ENCODE results near the gene PAK1. TPM values are rescaled to one million over a fixed set of nuclear protein-coding genes. Genes with fewer than 3 reads are reported as not detected.
A peak's percentile ranks its signal among the peaks of the same experiment; 100 is the strongest.

PAK1 gene
- total RNA-seq, 1 donor from 2014 or later, result 33.1 TPM

- H3K4me3 Mint-ChIP-seq, result peak overlapping the region; percentile 29
- no peak overlapping the region for H3K27ac Mint-ChIP-seq
- no peak for DNase-seq (ENCODE audit: low spot score)
- H3K36me3 Mint-ChIP-seq (ENCODE audit: low read depth), result no peaks in the 10 kb centered on the region
- intact Hi-C loops (cut with micrococcal nuclease), result loop anchor here (2.0 to 10.0 kb wide), 3 partner anchors 61 to 425 kb away; no protein-coding TSS in a partner anchor
- no peaks in the 10 kb centered on the region for H3K9me3 Mint-ChIP-seq
- peaks cover 38% of the 10 kb centered on the region for H3K27me3 Mint-ChIP-seq (ENCODE audit: insufficient read depth)
- H3K4me1 Mint-ChIP-seq (ENCODE audit: low read depth), result peaks cover 27% of the 10 kb centered on the region
These were observed 2.2 kb downstream of the PAK1 start for GRCh38 chr11:77471558-77472193.

GRCh38 chr11:77470971-77471370, 2.9 kb downstream of the PAK1 start:
- DNase-seq (ENCODE audit: low spot score), result no peak
- Mint-ChIP-seq H3K4me3 (peak overlapping the region; percentile 20), H3K27ac (no peak overlapping the region), H3K36me3 (ENCODE audit: low read depth) (no peaks in the 10 kb centered on the region), H3K4me1 (ENCODE audit: low read depth) (peaks cover 27% of the 10 kb centered on the region), H3K27me3 (ENCODE audit: insufficient read depth) (peaks cover 32% of the 10 kb centered on the region), H3K9me3 (no peaks in the 10 kb centered on the region)
- intact Hi-C loops (cut with micrococcal nuclease), result loop anchor here (2.0 to 10.0 kb wide), 2 partner anchors 60 to 124 kb away; no protein-coding TSS in a partner anchor

GRCh38 chr11:77470504-77470903, 3.4 kb downstream of the PAK1 start:
- H3K27ac Mint-ChIP-seq, result no peak overlapping the region
- peaks cover 27% of the 10 kb centered on the region for H3K4me1 Mint-ChIP-seq (ENCODE audit: low read depth)
- H3K36me3 Mint-ChIP-seq (ENCODE audit: low read depth), result no peaks in the 10 kb centered on the region
- H3K4me3 Mint-ChIP-seq, result no peak overlapping the region
- intact Hi-C loops (cut with micrococcal nuclease), result loop anchor here (2.0 to 10.0 kb wide), 2 partner anchors 60 to 124 kb away; no protein-coding TSS in a partner anchor
- H3K27me3 Mint-ChIP-seq (ENCODE audit: insufficient read depth), result peaks cover 32% of the 10 kb centered on the region
- DNase-seq (ENCODE audit: low spot score), result no peak
- no peaks in the 10 kb centered on the region for H3K9me3 Mint-ChIP-seq

GRCh38 chr11:77468527-77468926, 5.4 kb downstream of the PAK1 start:
- H3K4me3 Mint-ChIP-seq, result no peak overlapping the region
- H3K9me3 Mint-ChIP-seq, result no peaks in the 10 kb centered on the region
- peaks cover 28% of the 10 kb centered on the region for H3K27me3 Mint-ChIP-seq (ENCODE audit: insufficient read depth)
- H3K4me1 Mint-ChIP-seq (ENCODE audit: low read depth), result peaks cover 22% of the 10 kb centered on the region
- DNase-seq (ENCODE audit: low spot score), result no peak
- H3K36me3 Mint-ChIP-seq (ENCODE audit: low read depth), result no peaks in the 10 kb centered on the region
- H3K27ac Mint-ChIP-seq, result no peak overlapping the region
- intact Hi-C loops (cut with micrococcal nuclease), result no loop called here

GRCh38 chr11:77467993-77468392, 5.9 kb downstream of the PAK1 start:
- Mint-ChIP-seq H3K4me1 (ENCODE audit: low read depth) (peaks cover 22% of the 10 kb centered on the region), H3K27ac (no peak overlapping the region), H3K9me3 (no peaks in the 10 kb centered on the region), H3K27me3 (ENCODE audit: insufficient read depth) (peaks cover 28% of the 10 kb centered on the region), H3K36me3 (ENCODE audit: low read depth) (no peaks in the 10 kb centered on the region), H3K4me3 (no peak overlapping the region)
- no peak for DNase-seq (ENCODE audit: low spot score)
- intact Hi-C loops (cut with micrococcal nuclease), result no loop called here

GRCh38 chr11:77467233-77467632, 6.7 kb downstream of the PAK1 start:
- H3K27ac Mint-ChIP-seq, result no peak overlapping the region
- no peak for DNase-seq (ENCODE audit: low spot score)
- peaks cover 22% of the 10 kb centered on the region for H3K4me1 Mint-ChIP-seq (ENCODE audit: low read depth)
- H3K9me3 Mint-ChIP-seq, result no peaks in the 10 kb centered on the region
- H3K27me3 Mint-ChIP-seq (ENCODE audit: insufficient read depth), result peaks cover 24% of the 10 kb centered on the region
- H3K4me3 Mint-ChIP-seq, result no peak overlapping the region
- H3K36me3 Mint-ChIP-seq (ENCODE audit: low read depth), result no peaks in the 10 kb centered on the region
- intact Hi-C loops (cut with micrococcal nuclease), result no loop called here

- H3K9me3 Mint-ChIP-seq, result no peaks in the 10 kb centered on the region
- DNase-seq (ENCODE audit: low spot score), result no peak
- H3K4me3 Mint-ChIP-seq, result no peak overlapping the region
These were observed 16.6 kb downstream of the PAK1 start for GRCh38 chr11:77457340-77457739.

GRCh38 chr11:77455740-77456139, 18.2 kb downstream of the PAK1 start:
- intact Hi-C loops (cut with micrococcal nuclease), result no loop called here
- H3K9me3 Mint-ChIP-seq, result no peaks in the 10 kb centered on the region
- H3K36me3 Mint-ChIP-seq (ENCODE audit: low read depth), result peaks cover 2% of the 10 kb centered on the region
- H3K4me3 Mint-ChIP-seq, result no peak overlapping the region
- DNase-seq (ENCODE audit: low spot score), result no peak
- peaks cover 4% of the 10 kb centered on the region for H3K4me1 Mint-ChIP-seq (ENCODE audit: low read depth)
- peaks cover 18% of the 10 kb centered on the region for H3K27me3 Mint-ChIP-seq (ENCODE audit: insufficient read depth)
- H3K27ac Mint-ChIP-seq, result no peak overlapping the region

More at GRCh38 chr11:77457340-77457739, 16.6 kb downstream of the PAK1 start:
- H3K36me3 Mint-ChIP-seq (ENCODE audit: low read depth), result peaks cover 2% of the 10 kb centered on the region
- H3K4me1 Mint-ChIP-seq (ENCODE audit: low read depth), result no peaks in the 10 kb centered on the region
- peaks cover 16% of the 10 kb centered on the region for H3K27me3 Mint-ChIP-seq (ENCODE audit: insufficient read depth)
- H3K27ac Mint-ChIP-seq, result no peak overlapping the region
- intact Hi-C loops (cut with micrococcal nuclease), result no loop called here

GRCh38 chr11:77454867-77455655, 18.8 kb downstream of the PAK1 start:
- no peaks in the 10 kb centered on the region for H3K9me3 Mint-ChIP-seq
- DNase-seq (ENCODE audit: low spot score), result no peak
- peaks cover 11% of the 10 kb centered on the region for H3K4me1 Mint-ChIP-seq (ENCODE audit: low read depth)
- intact Hi-C loops (cut with micrococcal nuclease), result no loop called here
- no peak overlapping the region for H3K27ac Mint-ChIP-seq
- H3K36me3 Mint-ChIP-seq (ENCODE audit: low read depth), result peaks cover 2% of the 10 kb centered on the region
- no peak overlapping the region for H3K4me3 Mint-ChIP-seq
- peaks cover 13% of the 10 kb centered on the region for H3K27me3 Mint-ChIP-seq (ENCODE audit: insufficient read depth)

- no peak for DNase-seq (ENCODE audit: low spot score)
- peaks cover 42% of the 10 kb centered on the region for H3K4me1 Mint-ChIP-seq (ENCODE audit: low read depth)
- H3K9me3 Mint-ChIP-seq, result no peaks in the 10 kb centered on the region
- no peak overlapping the region for H3K27ac Mint-ChIP-seq
- peaks cover 2% of the 10 kb centered on the region for H3K36me3 Mint-ChIP-seq (ENCODE audit: low read depth)
- intact Hi-C loops (cut with micrococcal nuclease), result no loop called here
- H3K4me3 Mint-ChIP-seq, result no peak overlapping the region
- peaks cover 6% of the 10 kb centered on the region for H3K27me3 Mint-ChIP-seq (ENCODE audit: insufficient read depth)
These were observed 23.7 kb downstream of the PAK1 start for GRCh38 chr11:77450227-77450626.

GRCh38 chr11:77449784-77450183, 24.1 kb downstream of the PAK1 start:
- no peak overlapping the region for H3K4me3 Mint-ChIP-seq
- H3K27me3 Mint-ChIP-seq (ENCODE audit: insufficient read depth), result peaks cover 6% of the 10 kb centered on the region
- peaks cover 2% of the 10 kb centered on the region for H3K36me3 Mint-ChIP-seq (ENCODE audit: low read depth)
- H3K4me1 Mint-ChIP-seq (ENCODE audit: low read depth), result peaks cover 42% of the 10 kb centered on the region
- no peaks in the 10 kb centered on the region for H3K9me3 Mint-ChIP-seq
- no peak overlapping the region for H3K27ac Mint-ChIP-seq
- DNase-seq (ENCODE audit: low spot score), result no peak
- intact Hi-C loops (cut with micrococcal nuclease), result no loop called here

GRCh38 chr11:77449060-77449521, 24.8 kb downstream of the PAK1 start:
- DNase-seq (ENCODE audit: low spot score), result no peak
- intact Hi-C loops (cut with micrococcal nuclease), result no loop called here
- Mint-ChIP-seq H3K4me1 (ENCODE audit: low read depth) (peaks cover 42% of the 10 kb centered on the region), H3K4me3 (peak overlapping the region; percentile 27), H3K27me3 (ENCODE audit: insufficient read depth) (peaks cover 6% of the 10 kb centered on the region), H3K36me3 (ENCODE audit: low read depth) (peaks cover 2% of the 10 kb centered on the region), H3K9me3 (no peaks in the 10 kb centered on the region), H3K27ac (peak overlapping the region; percentile 36)

GRCh38 chr11:77448269-77448668, 25.6 kb downstream of the PAK1 start:
- peaks cover 42% of the 10 kb centered on the region for H3K4me1 Mint-ChIP-seq (ENCODE audit: low read depth)
- intact Hi-C loops (cut with micrococcal nuclease), result no loop called here
- H3K36me3 Mint-ChIP-seq (ENCODE audit: low read depth), result peaks cover 2% of the 10 kb centered on the region
- H3K9me3 Mint-ChIP-seq, result no peaks in the 10 kb centered on the region
- DNase-seq (ENCODE audit: low spot score), result no peak
- no peak overlapping the region for H3K27ac Mint-ChIP-seq
- H3K4me3 Mint-ChIP-seq, result no peak overlapping the region
- H3K27me3 Mint-ChIP-seq (ENCODE audit: insufficient read depth), result peaks cover 6% of the 10 kb centered on the region

Data from activated T-helper 1 cell treated with anti-CD3 and anti-CD28 coated beads, Interleukin-12 subunit alpha, Interleukin-12 subunit beta, Interleukin-2, Interleukin-4 antibody, amounts not matched to agents 30 ng/mL and 10 ng/mL and 1 ng/mL, durations not matched to agents 14 hours and 24 hours and 36 hours (primary cell).